ENCODE measurements around the gene MAP3K4.

The MAP3K4 gene

DNA sequence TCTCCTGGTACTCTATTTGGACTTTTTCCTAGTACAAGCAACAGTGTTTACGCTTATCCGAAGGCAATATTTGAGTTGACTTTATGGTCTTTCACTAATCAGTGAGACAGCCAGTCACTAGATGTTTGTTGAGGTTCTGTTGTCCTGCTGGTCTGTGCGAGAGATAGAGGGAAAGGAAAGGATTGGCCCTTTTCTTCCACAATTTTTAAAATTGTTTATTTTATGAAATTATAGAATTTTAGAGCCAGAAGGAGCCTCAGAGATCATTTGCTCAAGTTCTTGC, 44.4 kb downstream of the MAP3K4 start:
- ATAC-seq (no peak), DNase-seq (ENCODE audit: low spot score in 2 of 2) (no peak)
- Mint-ChIP-seq H3K4me1 (peaks cover 39% of the 10 kb centered on the region), H3K4me3 (no peak overlapping the region), H3K36me3 (peaks cover 42% of the 10 kb centered on the region), H3K9me3 (no peaks in the 10 kb centered on the region), H3K27ac (no peak overlapping the region)

DNA sequence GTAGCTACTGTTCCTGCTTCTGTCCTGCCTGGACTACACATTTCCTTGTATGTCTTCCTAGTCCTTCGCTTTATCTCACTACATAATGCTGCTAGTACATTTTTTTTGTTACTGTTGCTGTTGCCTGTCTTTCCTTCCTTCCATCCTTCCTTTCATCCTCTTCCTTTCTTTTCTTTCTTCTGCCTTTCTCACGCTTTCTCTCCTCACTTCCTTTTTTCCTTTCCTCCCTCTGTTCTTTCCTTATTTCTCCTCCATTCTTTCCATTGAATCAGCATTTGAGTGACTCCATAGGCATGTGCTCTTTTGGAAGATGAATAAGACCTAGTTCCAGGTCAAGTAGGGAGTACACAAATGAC, 46.3 kb downstream of the MAP3K4 start:
- Mint-ChIP-seq H3K4me3 (no peak overlapping the region), H3K4me1 (peaks cover 29% of the 10 kb centered on the region), H3K9me3 (no peaks in the 10 kb centered on the region), H3K36me3 (peaks cover 43% of the 10 kb centered on the region), H3K27ac (peak overlapping the region; percentile 1)
- DNase-seq (ENCODE audit: low spot score in 2 of 2) (no peak), ATAC-seq (no peak)

DNA sequence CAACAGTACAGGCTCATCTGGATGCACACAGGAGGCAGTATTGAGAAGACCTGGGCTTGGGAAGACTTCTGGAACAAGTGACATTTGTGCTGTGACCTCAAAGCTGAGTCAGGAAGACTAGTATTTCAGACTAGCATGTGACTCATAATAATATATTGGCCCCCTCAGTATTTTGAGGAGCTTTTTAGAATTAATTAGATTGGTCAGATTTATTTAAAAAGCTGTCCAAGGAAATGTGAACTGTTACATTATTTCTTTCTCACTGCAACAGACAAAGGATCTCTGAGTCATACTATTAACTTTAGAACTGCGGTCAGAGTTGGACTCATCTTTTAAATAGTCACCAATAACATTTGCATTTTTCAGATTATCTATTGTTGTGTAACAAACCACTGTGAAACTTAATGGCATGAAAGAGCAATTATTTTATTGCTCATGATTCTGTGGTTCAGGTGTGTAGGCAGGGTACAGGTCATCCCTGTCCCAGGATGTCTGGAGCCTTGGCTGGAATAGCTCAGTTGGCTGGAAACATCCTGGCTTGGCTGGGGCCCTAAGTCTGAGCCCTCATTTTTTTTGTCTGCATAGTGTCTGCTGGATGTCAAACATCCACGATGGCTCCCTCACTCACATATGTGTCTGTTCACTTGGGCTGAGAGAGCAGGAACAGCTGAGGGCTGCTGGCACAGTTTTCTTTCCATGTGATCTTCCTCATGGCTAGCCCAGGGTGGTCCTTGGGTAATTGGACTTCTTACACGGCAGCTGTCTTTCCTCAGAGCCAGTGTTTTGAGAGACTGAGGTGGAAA, 46.9 kb downstream of the MAP3K4 start:
- H3K4me3 Mint-ChIP-seq, result no peak overlapping the region
- H3K36me3 Mint-ChIP-seq, result peaks cover 43% of the 10 kb centered on the region
- H3K4me1 Mint-ChIP-seq, result peaks cover 29% of the 10 kb centered on the region
- DNase-seq (ENCODE audit: low spot score in 2 of 2), result no peak
- peak overlapping the region; percentile 67 for H3K27ac Mint-ChIP-seq
- peak; percentile 83 for ATAC-seq
- H3K9me3 Mint-ChIP-seq, result no peaks in the 10 kb centered on the region

DNA sequence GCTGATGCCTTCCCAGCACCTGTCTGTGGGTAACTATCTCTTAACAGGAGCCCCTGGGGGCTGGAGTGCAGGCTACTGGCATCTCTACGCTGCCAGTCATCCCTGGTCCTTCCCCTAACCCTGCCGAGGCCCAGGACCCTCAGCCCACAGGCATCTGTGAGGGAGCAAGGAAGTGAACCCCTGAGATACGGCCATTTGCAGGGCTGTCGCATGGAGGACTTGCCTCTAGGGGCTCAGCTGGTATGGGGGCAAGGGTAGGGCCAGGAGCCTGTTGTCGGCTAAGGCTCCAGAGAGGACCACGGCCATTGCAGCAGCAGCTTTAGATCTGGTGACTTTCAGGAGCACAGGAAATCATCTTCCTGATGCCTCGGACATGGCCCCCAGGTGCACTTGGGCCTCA, 49.7 kb downstream of the MAP3K4 start:
- Mint-ChIP-seq H3K9me3 (no peaks in the 10 kb centered on the region), H3K4me3 (no peak overlapping the region), H3K4me1 (peaks cover 28% of the 10 kb centered on the region), H3K36me3 (peaks cover 25% of the 10 kb centered on the region), H3K27ac (no peak overlapping the region)
- no peak for DNase-seq (ENCODE audit: low spot score in 2 of 2)
- no peak for ATAC-seq

DNA sequence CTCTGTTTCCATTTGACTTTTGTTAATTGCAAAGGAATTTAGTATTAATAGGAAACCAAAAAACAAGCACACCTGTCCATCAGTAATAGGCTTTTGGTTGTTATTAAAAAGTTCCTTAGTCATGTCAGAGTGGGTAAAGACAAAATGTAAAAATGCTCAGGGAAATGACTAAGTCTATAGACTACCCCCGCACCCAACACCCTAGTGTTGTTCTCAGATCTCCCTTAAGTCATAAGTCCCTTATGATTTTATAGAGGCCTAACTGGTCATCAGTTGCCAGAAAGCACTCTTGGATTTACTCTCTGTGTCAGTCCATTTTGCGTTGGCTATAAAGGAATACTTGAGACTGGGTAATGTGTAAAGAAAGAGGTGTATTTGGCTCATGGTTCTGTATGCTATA, 52.8 kb downstream of the MAP3K4 start:
- ATAC-seq, result peak; percentile 86
- DNase-seq (ENCODE audit: low spot score in 2 of 2), result no peak
- H3K4me3 Mint-ChIP-seq, result no peak overlapping the region
- H3K27ac Mint-ChIP-seq, result peak overlapping the region; percentile 74
- H3K36me3 Mint-ChIP-seq, result peaks cover 20% of the 10 kb centered on the region
- peaks cover 14% of the 10 kb centered on the region for H3K4me1 Mint-ChIP-seq
- H3K9me3 Mint-ChIP-seq, result no peaks in the 10 kb centered on the region

DNA sequence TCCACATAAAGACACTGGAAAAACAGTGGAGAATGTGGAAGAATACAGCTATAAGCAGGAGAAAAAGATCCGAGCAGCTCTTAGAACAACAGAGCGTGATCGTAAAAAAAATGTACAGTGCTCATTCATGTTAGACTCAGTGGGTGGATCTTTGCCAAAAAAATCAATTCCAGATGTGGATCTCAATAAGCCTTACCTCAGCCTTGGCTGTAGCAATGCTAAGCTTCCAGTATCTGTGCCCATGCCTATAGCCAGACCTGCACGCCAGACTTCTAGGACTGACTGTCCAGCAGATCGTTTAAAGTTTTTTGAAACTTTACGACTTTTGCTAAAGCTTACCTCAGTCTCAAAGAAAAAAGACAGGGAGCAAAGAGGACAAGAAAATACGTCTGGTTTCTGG, 57.1 kb downstream of the MAP3K4 start:
- Mint-ChIP-seq H3K4me3 (no peak overlapping the region), H3K36me3 (peaks cover 20% of the 10 kb centered on the region), H3K4me1 (peaks cover 23% of the 10 kb centered on the region), H3K9me3 (no peaks in the 10 kb centered on the region), H3K27ac (no peak overlapping the region)
- DNase-seq (ENCODE audit: low spot score in 2 of 2) (no peak), ATAC-seq (no peak)

DNA sequence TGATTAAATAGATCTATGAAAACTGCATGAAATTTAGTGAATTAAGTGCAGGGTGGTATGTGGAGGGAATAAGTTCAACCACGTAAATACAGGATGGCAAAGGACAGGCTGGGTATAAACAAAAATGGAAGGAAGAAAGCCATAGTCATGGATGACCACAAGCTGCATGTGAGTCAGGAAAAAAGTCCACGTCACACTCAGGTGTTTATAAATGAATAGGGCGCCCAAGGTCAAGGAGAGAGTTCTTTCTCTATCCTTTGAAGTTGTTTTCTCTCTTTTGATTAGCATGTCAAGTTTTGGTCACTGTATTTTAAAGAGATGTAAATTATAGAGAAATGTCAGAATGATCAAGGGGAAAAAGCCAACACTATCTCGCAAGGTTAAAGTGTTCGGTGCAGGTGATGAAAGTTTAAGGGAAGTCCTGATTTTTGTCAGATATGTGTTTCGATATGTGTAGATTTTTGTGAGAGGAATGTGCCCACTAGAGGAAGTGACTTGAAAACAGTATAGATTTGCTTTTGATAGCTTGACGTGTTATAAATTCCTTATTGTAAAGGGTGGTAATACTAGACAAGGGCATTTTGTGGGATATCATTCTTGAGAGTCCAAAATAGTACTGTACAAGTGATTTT, 58.7 kb downstream of the MAP3K4 start:
- Mint-ChIP-seq H3K4me3 (no peak overlapping the region), H3K27ac (no peak overlapping the region), H3K36me3 (peaks cover 20% of the 10 kb centered on the region), H3K4me1 (peaks cover 16% of the 10 kb centered on the region), H3K9me3 (no peaks in the 10 kb centered on the region)
- DNase-seq (ENCODE audit: low spot score in 2 of 2), result no peak
- ATAC-seq, result peak; percentile 63

DNA sequence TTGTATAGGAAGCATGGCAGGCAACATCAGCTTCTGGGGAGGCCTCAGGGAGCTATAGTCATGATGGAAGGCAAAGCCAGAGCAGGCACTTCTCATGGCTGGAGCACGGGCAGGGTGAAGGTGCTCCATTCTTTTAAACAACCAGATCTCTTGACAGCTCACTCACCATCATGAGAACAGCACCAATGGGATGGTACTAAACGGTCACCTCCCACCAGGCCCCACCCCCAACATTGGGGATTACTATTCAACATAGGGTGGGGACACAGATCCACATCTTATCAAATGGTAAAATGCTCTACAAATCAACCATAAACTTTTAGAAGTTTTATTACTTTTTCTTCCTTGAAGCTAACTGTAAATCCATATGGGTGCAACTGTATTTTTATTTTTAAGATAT, 61.5 kb downstream of the MAP3K4 start:
- Mint-ChIP-seq H3K4me3 (no peak overlapping the region), H3K27ac (no peak overlapping the region), H3K36me3 (peaks cover 25% of the 10 kb centered on the region), H3K9me3 (no peaks in the 10 kb centered on the region), H3K4me1 (peaks cover 32% of the 10 kb centered on the region)
- no peak for ATAC-seq
- DNase-seq (ENCODE audit: low spot score in 2 of 2), result no peak

DNA sequence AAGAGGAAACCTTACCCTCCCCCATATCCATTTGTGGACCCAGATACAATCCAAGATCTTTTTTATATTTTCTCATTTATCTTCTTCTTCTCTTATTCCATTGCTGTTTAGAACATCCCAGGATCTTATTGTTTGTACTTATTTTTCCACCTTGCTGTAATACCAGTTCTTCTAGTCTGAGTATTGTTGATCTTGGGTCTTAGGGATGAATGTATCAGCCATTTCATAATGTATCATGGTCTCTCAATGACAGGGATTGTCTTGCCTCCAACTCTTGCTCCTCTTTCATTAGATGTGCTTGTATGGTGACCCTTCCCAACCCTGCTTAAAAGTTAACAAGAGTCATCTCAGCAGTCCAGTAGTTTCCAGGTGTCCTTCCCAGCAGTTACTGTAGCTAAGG, 63.3 kb downstream of the MAP3K4 start:
- no peak for DNase-seq (ENCODE audit: low spot score in 2 of 2)
- peaks cover 11% of the 10 kb centered on the region for H3K36me3 Mint-ChIP-seq
- H3K27ac Mint-ChIP-seq, result no peak overlapping the region
- H3K9me3 Mint-ChIP-seq, result no peaks in the 10 kb centered on the region
- H3K4me3 Mint-ChIP-seq, result no peak overlapping the region
- no peak for ATAC-seq
- H3K4me1 Mint-ChIP-seq, result peaks cover 24% of the 10 kb centered on the region

DNA sequence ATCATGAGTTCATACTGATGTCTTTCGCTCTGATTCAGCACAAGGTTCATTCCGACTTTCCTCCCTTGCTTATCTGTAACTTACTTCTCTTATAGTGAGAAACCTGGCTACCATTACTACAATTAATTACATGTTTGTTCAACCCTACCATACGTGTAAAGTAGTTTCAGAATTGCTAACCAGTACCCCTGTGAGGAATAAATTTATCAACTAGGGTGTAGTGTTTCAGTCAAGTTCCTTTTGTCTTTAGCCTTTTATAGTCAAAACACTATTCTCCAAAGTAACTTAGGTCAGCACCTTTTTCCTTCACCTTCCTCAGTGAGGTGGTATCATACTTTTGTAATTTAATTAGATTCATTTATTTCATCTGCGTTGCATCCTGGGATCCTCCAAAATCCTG, 64.9 kb downstream of the MAP3K4 start:
- Mint-ChIP-seq H3K36me3 (peaks cover 5% of the 10 kb centered on the region), H3K27ac (no peak overlapping the region), H3K4me1 (peaks cover 16% of the 10 kb centered on the region), H3K4me3 (no peak overlapping the region), H3K9me3 (no peaks in the 10 kb centered on the region)
- ATAC-seq (peak; percentile 42), DNase-seq (ENCODE audit: low spot score in 2 of 2) (no peak)

DNA sequence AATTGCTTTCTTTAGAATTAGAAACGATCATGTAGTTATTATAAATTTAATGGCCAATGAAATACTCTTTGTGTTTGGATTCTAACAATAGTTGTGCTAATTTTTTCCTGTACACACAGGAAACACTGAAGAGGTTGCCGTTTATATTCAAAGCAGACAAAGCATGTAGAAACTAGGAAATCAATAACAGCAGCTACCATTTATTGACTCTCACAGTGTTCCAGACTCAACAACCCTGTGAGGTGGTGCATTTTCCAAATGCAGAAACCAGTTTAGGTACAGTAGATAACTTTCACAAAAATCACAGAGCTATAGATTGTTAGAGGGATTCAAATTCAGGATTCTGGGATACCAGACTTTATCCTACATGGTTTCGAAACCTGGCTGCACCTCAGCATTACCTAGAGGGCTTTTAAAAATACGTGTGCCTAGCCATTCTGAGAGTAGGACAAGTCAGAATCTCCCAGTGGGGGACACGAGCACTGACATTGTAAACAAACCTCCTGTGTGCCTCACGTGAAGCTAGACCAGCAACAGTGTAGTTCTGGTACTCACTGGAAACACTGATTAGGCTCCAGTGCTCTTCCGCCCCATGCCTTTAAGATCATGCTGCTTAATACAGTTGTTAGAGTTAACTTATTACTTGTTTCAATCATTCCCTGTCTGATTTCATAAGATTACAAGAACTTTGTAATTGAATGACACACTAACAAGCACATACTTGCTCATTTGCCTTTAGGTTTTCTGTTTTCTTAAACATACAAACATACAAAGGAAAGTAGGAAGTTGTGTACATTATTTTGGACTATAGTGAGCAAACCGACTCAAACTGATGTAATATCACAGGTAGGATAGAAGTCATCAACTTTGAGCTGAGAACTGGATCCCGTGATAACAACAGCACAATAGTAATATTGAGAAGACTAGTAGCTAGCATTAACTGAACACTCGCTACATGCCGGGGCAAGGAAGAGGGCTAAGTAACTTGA, 65.8 kb downstream of the MAP3K4 start:
- Mint-ChIP-seq H3K9me3 (no peaks in the 10 kb centered on the region), H3K4me3 (no peak overlapping the region), H3K4me1 (peaks cover 20% of the 10 kb centered on the region), H3K36me3 (peaks cover 5% of the 10 kb centered on the region), H3K27ac (no peak overlapping the region)
- DNase-seq (ENCODE audit: low spot score in 2 of 2) (no peak), ATAC-seq (no peak)

DNA sequence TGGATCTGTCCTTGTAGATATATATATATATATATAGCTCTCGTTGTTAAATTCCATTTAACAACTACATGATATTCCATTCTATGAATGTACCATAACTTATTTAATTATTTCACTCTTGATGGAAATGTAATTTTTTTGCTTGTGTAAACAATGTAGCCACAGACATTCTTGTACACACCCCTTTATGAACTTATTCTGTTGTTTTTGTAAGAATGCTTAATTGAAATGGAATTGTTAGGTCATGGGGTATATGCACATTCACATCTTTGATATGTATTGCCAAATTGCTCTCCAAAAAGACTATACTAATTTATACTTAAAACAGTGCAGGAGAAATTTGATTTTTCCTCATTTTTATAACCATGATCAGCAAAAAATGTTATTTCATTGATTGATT, 67.2 kb downstream of the MAP3K4 start:
- peaks cover 33% of the 10 kb centered on the region for H3K4me1 Mint-ChIP-seq
- H3K4me3 Mint-ChIP-seq, result no peak overlapping the region
- no peaks in the 10 kb centered on the region for H3K9me3 Mint-ChIP-seq
- DNase-seq (ENCODE audit: low spot score in 2 of 2), result no peak
- ATAC-seq, result no peak
- H3K27ac Mint-ChIP-seq, result no peak overlapping the region
- peaks cover 5% of the 10 kb centered on the region for H3K36me3 Mint-ChIP-seq

DNA sequence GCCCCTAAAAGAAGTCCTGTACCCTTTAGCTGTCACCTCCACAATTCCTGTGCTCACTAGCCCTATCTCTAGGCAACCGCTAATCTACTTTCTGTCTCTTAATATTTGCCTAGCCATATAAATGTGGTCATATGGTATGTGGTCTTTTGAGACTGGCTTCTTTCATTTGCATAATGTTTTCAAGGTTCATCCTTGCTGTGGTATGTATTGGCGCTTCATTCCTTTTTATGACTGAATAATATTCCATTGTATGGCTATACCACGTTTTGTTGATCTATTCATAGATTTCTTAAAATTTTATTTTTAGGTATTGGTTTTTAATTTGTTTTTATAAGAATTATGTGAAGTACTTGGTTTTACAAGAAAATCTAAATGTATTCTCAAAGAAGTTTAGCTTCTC, 70.0 kb downstream of the MAP3K4 start:
- ATAC-seq, result no peak
- no peak for DNase-seq (ENCODE audit: low spot score in 2 of 2)
- H3K4me3 Mint-ChIP-seq, result no peak overlapping the region
- no peaks in the 10 kb centered on the region for H3K36me3 Mint-ChIP-seq
- H3K9me3 Mint-ChIP-seq, result no peaks in the 10 kb centered on the region
- H3K4me1 Mint-ChIP-seq, result peaks cover 35% of the 10 kb centered on the region
- no peak overlapping the region for H3K27ac Mint-ChIP-seq

DNA sequence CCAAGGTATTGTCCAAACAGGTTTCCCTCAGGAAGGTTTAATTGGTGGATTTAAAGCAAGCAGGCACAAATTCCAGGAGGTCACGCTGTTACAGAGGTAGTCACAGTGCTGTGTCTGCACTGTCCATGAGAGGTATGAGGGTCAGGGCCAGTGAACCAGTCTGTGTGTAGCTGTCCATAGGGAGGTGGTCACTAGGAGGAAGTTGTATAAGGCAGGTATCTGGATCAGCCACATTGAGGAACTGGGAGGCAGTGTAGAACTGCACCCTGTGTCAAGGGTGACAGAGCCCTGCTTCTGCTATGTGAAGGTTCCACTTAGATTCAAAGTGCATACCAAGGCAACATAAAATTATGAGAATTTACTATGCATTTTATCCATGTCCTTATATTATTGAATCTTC, 73.3 kb downstream of the MAP3K4 start:
- Mint-ChIP-seq H3K4me1 (peaks cover 27% of the 10 kb centered on the region), H3K27ac (peak overlapping the region; percentile 47), H3K36me3 (no peaks in the 10 kb centered on the region), H3K4me3 (no peak overlapping the region), H3K9me3 (no peaks in the 10 kb centered on the region)
- ATAC-seq (no peak), DNase-seq (ENCODE audit: low spot score in 2 of 2) (no peak)

DNA sequence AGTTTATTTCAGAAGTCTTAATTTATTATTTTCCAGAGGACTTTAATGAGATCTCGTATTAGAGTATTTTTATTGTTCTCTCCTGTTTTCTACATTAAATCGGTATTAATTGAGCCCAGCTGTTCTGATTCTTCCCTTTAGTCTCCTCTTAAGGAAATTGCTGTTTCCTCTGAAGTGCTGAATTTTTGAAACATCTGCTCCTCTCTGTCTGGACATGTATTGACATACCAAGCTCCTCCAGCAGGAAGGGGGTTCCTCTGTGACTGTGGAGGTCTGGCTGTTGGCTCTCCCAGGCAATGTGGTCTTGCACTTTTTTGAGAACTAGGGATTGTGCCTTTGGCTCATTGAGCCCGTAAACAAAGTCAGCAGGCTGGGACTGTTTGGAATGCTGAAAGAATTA, 74.9 kb downstream of the MAP3K4 start:
- no peak overlapping the region for H3K27ac Mint-ChIP-seq
- DNase-seq (ENCODE audit: low spot score in 2 of 2) (no peak), ATAC-seq (no peak)
- no peak overlapping the region for H3K4me3 Mint-ChIP-seq
- H3K4me1 Mint-ChIP-seq, result peaks cover 27% of the 10 kb centered on the region
- no peaks in the 10 kb centered on the region for H3K36me3 Mint-ChIP-seq
- H3K9me3 Mint-ChIP-seq, result no peaks in the 10 kb centered on the region

DNA sequence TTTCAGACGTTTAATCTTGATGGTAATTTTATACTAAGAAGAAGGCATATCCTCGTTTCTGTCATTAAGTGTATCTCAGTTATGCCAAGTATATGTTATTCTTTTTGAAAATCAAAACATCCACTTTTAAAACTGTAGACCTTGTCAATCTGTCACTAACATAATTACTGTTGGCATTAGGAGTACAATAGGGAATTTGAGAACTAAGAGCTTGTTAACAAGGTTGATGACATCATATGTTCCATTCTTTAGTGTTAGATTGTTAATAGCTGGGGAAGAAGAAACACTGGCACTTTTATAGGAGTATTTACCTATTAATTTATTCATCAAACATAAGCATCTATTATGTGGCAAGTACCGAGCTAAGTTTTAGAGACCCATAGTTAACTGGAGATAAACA, 76.2 kb downstream of the MAP3K4 start:
- DNase-seq (ENCODE audit: low spot score in 2 of 2) (no peak), ATAC-seq (no peak)
- Mint-ChIP-seq H3K9me3 (no peaks in the 10 kb centered on the region), H3K27ac (no peak overlapping the region), H3K36me3 (peaks cover 4% of the 10 kb centered on the region), H3K4me1 (peaks cover 19% of the 10 kb centered on the region), H3K4me3 (no peak overlapping the region)

Data from stimulated activated effector memory CD8-positive, alpha-beta T cell treated with anti-CD3 and anti-CD28 coated beads, Interleukin-12 subunit alpha, Interleukin-12 subunit beta, amount 100 ng/mL, for 72 hours (primary cell).